Measurements from ENCODE around the gene IGSF9B. TPM values are rescaled to one million over a fixed set of nuclear protein-coding genes. Genes with fewer than 3 reads are reported as not detected.

Gene IGSF9B
- total RNA-seq, 1 experiment from 2014 or later, result 5.6 TPM

- peak overlapping the region; percentile 71 for H3K4me3 ChIP-seq (ENCODE audit: low read length)
- peak overlapping the region; percentile 80 for H3K4me2 ChIP-seq (ENCODE audit: low read depth, low read length, poor library complexity, severe bottlenecking)
- H3K9me3 ChIP-seq (ENCODE audit: low read length), result no peaks in the 10 kb centered on the region
- H4K20me1 ChIP-seq (ENCODE audit: insufficient read depth, low read depth, low read length), result no peaks in the 10 kb centered on the region
- H3K9ac ChIP-seq (ENCODE audit: low read length), result peak overlapping the region; percentile 88
- H3K27me3 ChIP-seq (ENCODE audit: low read length), result no peaks in the 10 kb centered on the region
- no peaks in the 10 kb centered on the region for H3K36me3 ChIP-seq (ENCODE audit: insufficient read depth, low read length)
- peak overlapping the region; percentile 62; the same call in 1 of the 2 replicates for H3K27ac ChIP-seq (ENCODE audit: low read length)
- H2AFZ ChIP-seq (ENCODE audit: low read length), result no peak overlapping the region
- H3K79me2 ChIP-seq (ENCODE audit: low read length), result no peaks in the 10 kb centered on the region
- H3K4me1 ChIP-seq (ENCODE audit: low read length), result peaks cover 29% of the 10 kb centered on the region
- no peak for DNase-seq
- no peaks in the 10 kb centered on the region for H3K9me2 ChIP-seq (replicated peaks; ENCODE audit: insufficient read depth, low read length)
Measured at GRCh38 chr11:133967599-133968238, 11.0 kb upstream of the IGSF9B start.

DNA sequence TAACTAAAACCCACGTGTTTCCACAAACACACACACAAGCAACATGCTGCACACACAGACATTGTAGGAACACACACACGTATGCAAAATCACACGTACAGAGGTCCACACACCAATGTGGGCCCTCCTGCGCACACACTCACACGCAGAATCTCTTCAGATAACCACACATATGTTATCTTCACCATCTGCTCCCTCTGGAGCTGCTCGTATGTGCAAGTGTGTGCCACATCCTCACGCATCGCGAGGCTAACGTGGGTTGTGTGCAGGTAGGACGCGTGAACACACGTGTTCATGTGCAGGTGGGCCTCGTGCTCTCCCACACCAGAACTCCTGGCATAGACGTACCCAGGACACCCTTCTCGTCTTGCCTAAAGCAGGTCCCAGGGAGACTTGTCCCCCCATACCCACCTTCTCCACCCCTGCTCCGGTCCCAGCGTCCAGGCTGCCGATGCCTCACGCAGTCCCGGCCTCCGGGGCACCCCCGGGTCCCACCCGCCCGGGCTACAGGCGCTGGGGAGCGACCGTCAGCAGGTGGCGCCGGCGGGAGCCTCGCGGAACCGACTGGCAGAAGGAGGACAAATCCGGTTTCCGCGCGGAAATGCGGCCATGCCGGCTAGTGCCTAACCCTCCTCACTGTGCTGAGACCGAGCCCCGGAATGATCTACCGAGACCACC is 10.3 kb upstream of the IGSF9B start:
- H3K79me2 ChIP-seq (ENCODE audit: low read length), result no peaks in the 10 kb centered on the region
- H4K20me1 ChIP-seq (ENCODE audit: insufficient read depth, low read depth, low read length), result no peaks in the 10 kb centered on the region
- no peaks in the 10 kb centered on the region for H3K9me2 ChIP-seq (replicated peaks; ENCODE audit: insufficient read depth, low read length)
- DNase-seq, result peak; percentile 86
- peak overlapping the region; percentile 80 for H3K4me2 ChIP-seq (ENCODE audit: low read depth, low read length, poor library complexity, severe bottlenecking)
- no peaks in the 10 kb centered on the region for H3K9me3 ChIP-seq (ENCODE audit: low read length)
- peak overlapping the region; percentile 88 for H3K9ac ChIP-seq (ENCODE audit: low read length)
- no peaks in the 10 kb centered on the region for H3K36me3 ChIP-seq (ENCODE audit: insufficient read depth, low read length)
- no peak overlapping the region for H2AFZ ChIP-seq (ENCODE audit: low read length)
- H3K4me3 ChIP-seq (ENCODE audit: low read length), result peak overlapping the region; percentile 71
- no peaks in the 10 kb centered on the region for H3K27me3 ChIP-seq (ENCODE audit: low read length)
- peaks cover 29% of the 10 kb centered on the region for H3K4me1 ChIP-seq (ENCODE audit: low read length)
- peak overlapping the region; percentile 62; the same call in 1 of the 2 replicates for H3K27ac ChIP-seq (ENCODE audit: low read length)

DNA sequence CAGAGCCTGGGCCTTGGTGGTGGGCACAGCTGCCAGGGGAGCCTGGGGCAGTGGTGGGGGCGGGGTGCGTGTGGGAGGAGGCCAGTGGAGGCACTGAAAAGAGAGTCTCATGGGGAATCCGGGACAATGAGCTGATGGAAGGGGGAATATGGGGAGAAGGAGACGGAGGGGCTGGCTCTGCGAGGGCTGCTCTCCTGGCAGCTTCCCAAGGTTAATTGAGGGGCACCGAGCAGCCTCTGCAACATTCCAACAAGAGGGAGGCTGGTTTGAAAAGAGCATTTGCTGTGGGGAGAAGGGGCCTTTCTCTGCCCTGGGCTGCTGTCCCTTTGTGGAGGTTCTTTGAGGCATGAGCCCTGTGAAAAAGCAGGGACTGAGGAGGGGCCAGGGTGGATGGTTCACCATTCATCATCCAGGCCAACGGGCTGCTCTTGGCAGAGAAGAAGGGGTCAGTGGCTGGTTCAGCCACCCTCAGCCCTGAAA is 9.4 kb upstream of the IGSF9B start:
- Histone ChIP-seq H3K79me2 (ENCODE audit: low read length) (no peaks in the 10 kb centered on the region), H3K36me3 (ENCODE audit: insufficient read depth, low read length) (no peaks in the 10 kb centered on the region), H3K27me3 (ENCODE audit: low read length) (no peaks in the 10 kb centered on the region), H3K9ac (ENCODE audit: low read length) (no peak overlapping the region), H4K20me1 (ENCODE audit: insufficient read depth, low read depth, low read length) (no peaks in the 10 kb centered on the region), H3K9me2 (replicated peaks; ENCODE audit: insufficient read depth, low read length) (no peaks in the 10 kb centered on the region), H3K4me2 (ENCODE audit: low read depth, low read length, poor library complexity, severe bottlenecking) (no peak overlapping the region), H3K4me1 (ENCODE audit: low read length) (peaks cover 29% of the 10 kb centered on the region), H3K27ac (ENCODE audit: low read length) (no peak overlapping the region), H3K4me3 (ENCODE audit: low read length) (no peak overlapping the region), H3K9me3 (ENCODE audit: low read length) (no peaks in the 10 kb centered on the region), H2AFZ (ENCODE audit: low read length) (no peak overlapping the region)
- DNase-seq, result no peak

DNA sequence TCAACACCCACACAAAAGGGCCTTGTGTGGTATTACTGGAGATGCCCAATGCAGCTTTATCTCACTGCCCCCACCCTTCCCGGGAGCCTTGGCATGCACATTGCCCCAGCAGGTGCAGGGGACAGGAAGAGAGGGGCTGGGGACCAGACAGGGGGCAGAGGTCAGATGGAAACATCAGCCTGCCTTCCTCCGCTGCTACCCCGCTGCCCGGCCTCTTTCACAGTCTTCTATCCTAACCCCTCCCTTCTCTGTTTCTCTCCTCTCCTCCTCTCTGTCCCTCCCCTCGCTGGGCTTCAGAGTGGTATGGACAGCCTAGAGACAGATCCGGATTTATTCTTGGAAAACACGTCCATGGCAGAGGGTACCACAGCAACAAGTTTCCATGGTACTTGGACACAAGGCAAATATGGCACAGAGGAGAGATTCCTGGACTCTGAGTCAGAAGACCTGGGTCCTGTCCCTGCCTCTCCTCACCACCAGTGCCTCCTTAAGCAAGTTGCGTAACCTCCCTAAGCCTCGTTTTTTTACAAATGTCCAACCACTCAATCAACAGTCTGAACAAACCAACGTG is 8.3 kb upstream of the IGSF9B start:
- H3K27ac ChIP-seq (ENCODE audit: low read length), result no peak overlapping the region
- no peaks in the 10 kb centered on the region for H3K36me3 ChIP-seq (ENCODE audit: insufficient read depth, low read length)

GRCh38 chr11:133964356-133964755 is 7.6 kb upstream of the IGSF9B start:
- Histone ChIP-seq H3K36me3 (ENCODE audit: insufficient read depth, low read length) (no peaks in the 10 kb centered on the region), H3K79me2 (ENCODE audit: low read length) (no peaks in the 10 kb centered on the region), H3K9me2 (replicated peaks; ENCODE audit: insufficient read depth, low read length) (no peaks in the 10 kb centered on the region)

More for the DNA sequence above, 8.3 kb upstream of the IGSF9B start:
- Histone ChIP-seq H3K9me3 (ENCODE audit: low read length) (no peaks in the 10 kb centered on the region), H3K4me2 (ENCODE audit: low read depth, low read length, poor library complexity, severe bottlenecking) (no peak overlapping the region), H2AFZ (ENCODE audit: low read length) (no peak overlapping the region), H3K79me2 (ENCODE audit: low read length) (no peaks in the 10 kb centered on the region), H3K4me1 (ENCODE audit: low read length) (peaks cover 29% of the 10 kb centered on the region), H4K20me1 (ENCODE audit: insufficient read depth, low read depth, low read length) (no peaks in the 10 kb centered on the region), H3K9me2 (replicated peaks; ENCODE audit: insufficient read depth, low read length) (no peaks in the 10 kb centered on the region), H3K9ac (ENCODE audit: low read length) (no peak overlapping the region), H3K27me3 (ENCODE audit: low read length) (no peaks in the 10 kb centered on the region), H3K4me3 (ENCODE audit: low read length) (no peak overlapping the region)
- DNase-seq, result no peak

GRCh38 chr11:133961890-133962289 is 5.1 kb upstream of the IGSF9B start:
- no peaks in the 10 kb centered on the region for H3K9me3 ChIP-seq (ENCODE audit: low read length)
- peaks cover 9% of the 10 kb centered on the region for H3K4me1 ChIP-seq (ENCODE audit: low read length)
- H3K9me2 ChIP-seq (replicated peaks; ENCODE audit: insufficient read depth, low read length), result no peaks in the 10 kb centered on the region
- no peak overlapping the region for H3K27ac ChIP-seq (ENCODE audit: low read length)
- H3K79me2 ChIP-seq (ENCODE audit: low read length), result no peaks in the 10 kb centered on the region
- no peaks in the 10 kb centered on the region for H3K27me3 ChIP-seq (ENCODE audit: low read length)
- no peak overlapping the region for H3K4me2 ChIP-seq (ENCODE audit: low read depth, low read length, poor library complexity, severe bottlenecking)
- H3K9ac ChIP-seq (ENCODE audit: low read length), result no peak overlapping the region
- no peak overlapping the region for H3K4me3 ChIP-seq (ENCODE audit: low read length)
- H3K36me3 ChIP-seq (ENCODE audit: insufficient read depth, low read length), result no peaks in the 10 kb centered on the region
- DNase-seq, result no peak
- H2AFZ ChIP-seq (ENCODE audit: low read length), result no peak overlapping the region
- no peaks in the 10 kb centered on the region for H4K20me1 ChIP-seq (ENCODE audit: insufficient read depth, low read depth, low read length)

More at GRCh38 chr11:133964356-133964755, 7.6 kb upstream of the IGSF9B start:
- no peak overlapping the region for H3K4me3 ChIP-seq (ENCODE audit: low read length)
- H2AFZ ChIP-seq (ENCODE audit: low read length), result no peak overlapping the region
- no peak overlapping the region for H3K4me2 ChIP-seq (ENCODE audit: low read depth, low read length, poor library complexity, severe bottlenecking)
- DNase-seq, result no peak
- H3K27me3 ChIP-seq (ENCODE audit: low read length), result no peaks in the 10 kb centered on the region
- no peaks in the 10 kb centered on the region for H3K9me3 ChIP-seq (ENCODE audit: low read length)
- H3K4me1 ChIP-seq (ENCODE audit: low read length), result peaks cover 26% of the 10 kb centered on the region
- no peaks in the 10 kb centered on the region for H4K20me1 ChIP-seq (ENCODE audit: insufficient read depth, low read depth, low read length)
- no peak overlapping the region for H3K9ac ChIP-seq (ENCODE audit: low read length)
- no peak overlapping the region for H3K27ac ChIP-seq (ENCODE audit: low read length)

DNA sequence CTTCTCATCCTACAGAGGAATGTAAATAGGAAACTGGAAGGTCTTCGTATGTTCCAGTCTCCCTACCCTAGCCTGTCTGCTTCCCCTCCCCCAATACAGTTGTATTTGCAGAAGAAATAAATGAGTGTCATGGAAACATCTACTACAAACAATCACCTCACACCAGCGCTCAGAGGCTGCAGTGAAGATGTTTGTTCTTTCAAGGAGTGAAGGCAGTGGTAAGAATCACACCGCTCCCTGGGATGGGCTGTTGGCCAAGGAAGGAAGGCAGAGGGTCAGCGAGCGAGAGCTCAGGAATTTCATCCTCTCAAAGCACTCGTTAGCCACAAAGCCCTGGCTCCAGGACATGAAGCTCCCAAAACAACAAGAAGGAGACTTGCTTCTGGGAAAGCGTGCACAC is 1.1 kb upstream of the IGSF9B start:
- peaks cover 7% of the 10 kb centered on the region for H3K4me1 ChIP-seq (ENCODE audit: low read length)
- no peaks in the 10 kb centered on the region for H3K27me3 ChIP-seq (ENCODE audit: low read length)
- H3K9me3 ChIP-seq (ENCODE audit: low read length), result no peaks in the 10 kb centered on the region
- no peak overlapping the region for H3K4me3 ChIP-seq (ENCODE audit: low read length)
- 0 out of 2 replicates have a peak, but pooled peaks cover 2% of the 10 kb centered on the region for H4K20me1 ChIP-seq (ENCODE audit: insufficient read depth, low read depth, low read length)
- peak overlapping the region; percentile 69 for H3K4me2 ChIP-seq (ENCODE audit: low read depth, low read length, poor library complexity, severe bottlenecking)
- DNase-seq, result no peak
- H3K9ac ChIP-seq (ENCODE audit: low read length), result no peak overlapping the region
- H3K27ac ChIP-seq (ENCODE audit: low read length), result no peak overlapping the region
- no peaks in the 10 kb centered on the region for H3K36me3 ChIP-seq (ENCODE audit: insufficient read depth, low read length)
- no peaks in the 10 kb centered on the region for H3K79me2 ChIP-seq (ENCODE audit: low read length)
- H2AFZ ChIP-seq (ENCODE audit: low read length), result no peak overlapping the region
- H3K9me2 ChIP-seq (replicated peaks; ENCODE audit: insufficient read depth, low read length), result no peaks in the 10 kb centered on the region

- DNase-seq, result no peak
- Histone ChIP-seq H3K79me2 (ENCODE audit: low read length) (no peaks in the 10 kb centered on the region), H3K4me3 (ENCODE audit: low read length) (peak overlapping the region; percentile 69; the same call in 1 of the 2 replicates), H3K4me1 (ENCODE audit: low read length) (peaks cover 7% of the 10 kb centered on the region), H3K4me2 (ENCODE audit: low read depth, low read length, poor library complexity, severe bottlenecking) (peak overlapping the region; percentile 69), H3K27me3 (ENCODE audit: low read length) (no peaks in the 10 kb centered on the region), H3K9me3 (ENCODE audit: low read length) (no peaks in the 10 kb centered on the region), H4K20me1 (ENCODE audit: insufficient read depth, low read depth, low read length) (0 out of 2 replicates have a peak, but pooled peaks cover 2% of the 10 kb centered on the region), H3K9me2 (replicated peaks; ENCODE audit: insufficient read depth, low read length) (no peaks in the 10 kb centered on the region), H3K9ac (ENCODE audit: low read length) (peak overlapping the region; percentile 65; the same call in 1 of the 2 replicates), H3K36me3 (ENCODE audit: insufficient read depth, low read length) (no peaks in the 10 kb centered on the region), H3K27ac (ENCODE audit: low read length) (no peak overlapping the region), H2AFZ (ENCODE audit: low read length) (no peak overlapping the region)
Measured at GRCh38 chr11:133955945-133956421, 785 bp downstream of the IGSF9B start.

Data from Karpas-422 (cell line).